SIG-M5 (cell line): Measurements from ENCODE around the gene SDK1.

Source experiments
- DNase-seq: peaks from one replicate; lab custom pipeline; 2025; lab: John Stamatoyannopoulos, UW

SDK1 gene

DNA sequence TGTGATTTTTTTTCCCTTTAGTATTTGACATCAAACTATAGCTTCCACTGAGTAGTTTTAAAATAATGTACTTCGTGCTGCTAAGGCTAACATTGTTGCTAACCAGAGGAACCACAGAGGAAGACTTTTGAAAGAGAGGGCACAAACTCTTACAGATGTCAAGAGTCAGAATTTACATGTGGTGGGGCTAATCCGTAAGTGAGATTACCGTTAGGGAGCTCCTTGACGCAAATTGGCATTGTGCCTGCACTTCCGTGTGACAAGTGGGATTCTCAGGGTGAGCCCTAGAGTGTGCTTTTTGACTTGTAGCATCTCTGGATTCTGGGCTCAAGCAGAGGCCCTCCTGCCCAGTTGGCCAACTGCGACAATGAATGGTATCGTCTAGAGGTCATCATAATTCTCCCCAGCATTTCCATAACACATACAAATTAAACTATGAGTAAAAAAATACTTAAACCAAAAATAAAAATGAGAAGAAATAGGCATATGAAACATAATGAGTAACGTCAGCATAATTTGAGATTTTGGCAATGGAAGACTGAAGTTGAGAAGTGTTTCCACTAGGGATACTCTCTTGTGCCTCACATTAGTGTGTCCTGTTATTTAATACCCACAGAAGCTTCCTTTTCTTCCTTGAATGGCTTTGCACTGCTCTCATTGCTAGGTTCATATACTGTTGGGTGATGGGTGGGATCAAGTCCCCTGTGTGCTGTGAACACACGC, 164.0 kb downstream of the SDK1 start:
- no peak for DNase-seq

DNA sequence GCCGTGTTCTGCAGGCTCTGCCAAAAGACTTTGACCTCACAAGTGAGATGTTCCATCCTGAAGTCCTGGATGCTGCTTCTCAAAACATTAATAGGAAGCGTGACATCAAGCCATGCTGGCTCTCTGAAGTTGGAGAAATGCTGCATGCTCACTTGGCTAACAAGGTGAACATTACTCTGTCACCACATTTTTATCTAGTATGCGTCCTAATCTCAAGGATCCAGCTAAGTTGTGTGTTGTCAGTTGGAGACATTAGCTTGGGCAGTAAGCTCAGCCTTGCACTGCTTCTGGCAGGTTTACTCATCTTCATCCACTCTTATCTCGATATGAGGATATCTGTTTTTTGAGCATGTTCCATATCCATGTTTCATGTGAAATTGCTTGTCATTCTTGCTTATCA, 165.2 kb downstream of the SDK1 start:
- DNase-seq: no peak

DNA sequence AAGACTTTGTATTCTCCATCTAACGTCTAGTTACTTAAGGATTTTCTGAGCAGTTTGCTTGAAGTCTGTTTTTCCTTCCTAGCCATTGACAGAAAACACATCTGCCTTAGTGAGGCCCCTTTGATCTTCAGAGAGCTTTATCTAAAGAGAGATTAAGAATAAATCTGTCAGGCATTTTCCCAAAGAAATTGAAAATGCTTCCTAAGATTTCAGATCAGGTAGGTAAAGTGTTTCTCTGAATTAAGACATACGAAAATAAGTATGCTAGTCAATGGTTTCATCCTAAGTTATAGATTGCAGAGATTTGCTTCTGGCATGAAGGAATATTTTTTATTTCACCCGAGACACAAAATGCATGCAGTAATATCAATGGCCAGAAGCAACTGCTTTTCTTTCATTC, 168.6 kb downstream of the SDK1 start:
- no peak for DNase-seq

DNA sequence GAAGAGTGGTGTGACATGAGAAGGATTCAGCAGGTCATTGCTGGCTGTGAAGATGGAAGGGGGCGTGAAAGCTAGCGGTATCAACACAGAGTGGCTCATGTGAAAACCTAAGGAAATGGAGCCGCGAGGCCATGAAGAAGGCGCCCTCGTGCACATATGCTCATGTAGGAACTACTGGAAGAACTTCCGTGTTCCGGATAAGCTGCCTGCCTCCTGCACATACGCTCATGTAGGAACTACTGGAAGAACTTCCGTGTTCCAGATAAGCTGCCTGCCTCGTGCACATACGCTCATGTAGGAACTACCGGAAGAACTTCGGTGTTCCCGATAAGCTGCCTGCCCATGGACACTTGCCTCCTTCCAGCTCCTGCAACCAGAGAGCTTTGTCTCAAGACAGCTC, 179.1 kb downstream of the SDK1 start:
- no peak for DNase-seq

DNA sequence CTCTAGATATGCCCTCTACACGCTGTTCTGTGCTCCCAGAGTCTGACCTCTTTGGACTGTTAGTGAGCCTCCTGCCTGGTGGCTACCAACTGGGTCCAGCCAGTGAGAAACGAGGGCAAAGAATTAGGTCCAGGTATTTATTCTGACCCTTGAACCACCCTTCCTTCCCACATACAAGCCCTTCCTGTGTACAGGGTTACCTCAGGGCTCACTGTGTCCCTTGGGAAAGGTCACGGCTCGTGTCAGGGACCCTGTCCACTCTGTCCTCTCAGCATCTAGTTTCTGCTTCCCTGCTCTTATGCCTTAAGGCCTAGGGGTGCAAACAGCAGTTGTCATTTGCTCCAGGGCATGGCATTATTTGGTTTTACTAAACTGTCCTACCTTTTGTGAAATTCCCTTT, 180.4 kb downstream of the SDK1 start:
- DNase-seq: no peak

DNA sequence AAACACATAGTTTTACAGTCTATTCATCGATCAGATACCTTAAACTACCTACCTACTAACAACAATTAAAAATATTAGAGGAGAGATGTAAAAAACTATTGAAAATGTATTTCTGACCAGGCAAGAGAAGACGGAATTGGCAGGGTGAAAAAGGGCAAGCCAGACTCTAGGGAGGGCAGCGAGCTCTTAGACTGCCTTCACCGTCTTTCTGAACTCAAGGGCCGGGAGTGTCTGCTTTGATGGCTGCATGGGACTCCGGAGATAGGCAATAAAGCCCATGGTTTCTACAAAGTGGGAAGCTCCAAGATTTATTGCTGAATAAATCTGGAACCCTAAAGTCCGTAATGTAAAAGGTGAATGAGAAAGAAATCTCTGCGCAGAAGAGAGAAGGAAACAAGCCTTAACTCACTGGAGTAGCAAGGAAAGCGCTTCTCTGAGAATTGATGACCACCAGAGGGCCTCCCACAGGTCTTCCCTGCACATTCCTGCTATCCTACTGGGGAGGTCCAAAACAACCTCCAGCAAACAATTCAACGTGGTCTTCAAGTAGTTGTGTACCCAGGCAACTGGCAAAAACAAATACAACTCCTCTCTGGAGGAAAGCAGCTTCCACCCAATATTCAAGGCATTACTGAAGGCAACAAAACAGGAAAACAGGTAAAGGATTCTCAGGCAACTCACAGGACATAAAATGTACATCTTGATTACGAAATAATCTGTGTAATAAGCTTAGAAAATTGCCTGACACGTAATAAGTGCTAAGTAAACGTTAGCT, 181.3 kb downstream of the SDK1 start:
- DNase-seq: no peak

DNA sequence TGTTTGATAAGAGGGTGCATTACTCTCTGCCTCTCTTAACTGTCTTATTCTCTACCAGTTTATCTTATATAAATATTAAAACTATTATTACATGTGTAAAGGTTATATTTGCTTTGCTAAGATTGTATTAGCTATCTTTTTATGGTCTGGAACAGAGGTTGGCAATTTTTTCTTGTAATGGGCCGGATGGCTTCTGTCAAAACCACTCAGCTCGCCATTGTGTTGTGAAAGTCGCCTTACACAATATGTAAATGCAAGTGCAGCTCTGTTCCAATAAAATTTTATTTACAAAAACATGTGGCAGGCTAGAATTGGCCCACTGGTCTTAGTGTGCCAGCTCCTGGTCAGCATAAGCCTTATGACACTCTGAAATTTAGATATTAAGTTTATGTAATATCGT, 185.8 kb downstream of the SDK1 start:
- DNase-seq: no peak

DNA sequence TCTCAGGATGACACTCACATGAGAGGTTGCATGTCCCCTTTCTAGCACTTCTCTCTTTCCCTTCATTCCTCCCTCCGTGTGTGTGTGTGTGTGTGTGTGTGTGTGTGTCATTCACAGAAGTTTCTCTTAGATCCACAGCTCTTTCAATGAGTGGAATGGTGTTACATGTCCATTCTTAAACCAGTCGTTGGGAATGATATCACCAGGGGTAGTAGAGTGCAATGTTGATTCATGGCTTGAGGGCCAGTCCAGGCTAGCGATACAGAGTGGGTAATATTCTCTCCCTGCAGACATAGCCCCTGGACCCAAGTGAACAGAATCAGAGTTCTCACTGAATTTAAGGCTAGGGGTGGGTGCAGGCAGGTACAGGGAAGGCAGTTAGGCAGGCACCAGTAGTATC, 187.8 kb downstream of the SDK1 start:
- DNase-seq: no peak

DNA sequence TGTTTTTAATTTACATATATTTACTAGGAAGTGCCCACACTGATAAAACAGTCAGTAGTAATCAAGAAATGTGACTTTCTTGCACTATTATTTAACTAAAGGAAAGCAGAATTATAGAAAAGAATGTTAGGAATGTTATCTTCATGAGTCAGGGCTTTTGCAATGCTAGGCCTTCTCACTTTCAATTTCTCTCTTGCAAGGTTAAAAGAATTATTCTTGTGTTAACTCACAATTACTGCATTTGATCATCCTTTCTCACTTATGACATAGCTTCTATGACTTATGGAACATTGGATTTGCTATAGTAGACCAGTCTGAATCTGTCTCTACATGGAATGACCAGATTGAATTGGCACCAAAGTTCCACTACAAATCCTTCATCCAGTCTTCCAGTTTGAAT, 192.4 kb downstream of the SDK1 start:
- DNase-seq: no peak

DNA sequence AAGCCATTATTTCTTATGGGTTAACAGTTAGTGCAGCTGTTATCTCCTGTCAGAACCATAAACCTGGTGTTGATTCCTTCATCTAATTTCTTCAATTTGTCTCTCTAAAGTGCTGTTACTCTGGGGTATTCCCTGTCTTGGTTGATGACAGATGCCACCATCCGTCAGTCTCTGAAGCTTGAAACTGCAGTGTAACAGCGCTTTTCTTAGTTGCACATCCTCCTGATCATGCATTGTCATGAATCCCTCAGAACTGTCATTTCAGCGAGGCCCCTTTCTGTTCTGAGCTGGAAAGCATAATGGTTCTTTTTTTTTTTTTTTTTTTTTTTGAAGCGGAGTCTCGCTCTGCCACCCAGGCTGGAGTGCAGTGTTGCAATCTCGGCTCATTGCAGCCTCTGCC, 193.9 kb downstream of the SDK1 start:
- no peak for DNase-seq

DNA sequence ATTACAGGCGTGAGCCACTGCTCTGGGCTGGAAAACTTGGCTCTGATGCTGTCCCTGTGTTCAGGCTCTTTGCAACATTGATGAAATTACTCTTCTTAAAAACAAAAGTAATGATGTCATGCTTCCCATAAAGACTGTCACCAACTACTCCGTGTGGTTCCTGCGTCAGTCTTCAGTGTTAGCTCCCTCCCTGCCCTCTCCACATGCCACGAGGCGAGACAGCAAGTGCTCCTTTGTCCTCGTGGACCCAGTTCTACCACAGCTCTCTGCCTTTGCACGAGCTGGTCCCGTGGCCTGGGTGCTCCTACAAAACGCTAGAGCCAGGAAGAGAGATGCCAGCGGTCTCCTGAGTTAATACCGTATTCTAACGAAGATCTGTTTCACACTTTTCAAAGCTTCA, 194.5 kb downstream of the SDK1 start:
- no peak for DNase-seq

DNA sequence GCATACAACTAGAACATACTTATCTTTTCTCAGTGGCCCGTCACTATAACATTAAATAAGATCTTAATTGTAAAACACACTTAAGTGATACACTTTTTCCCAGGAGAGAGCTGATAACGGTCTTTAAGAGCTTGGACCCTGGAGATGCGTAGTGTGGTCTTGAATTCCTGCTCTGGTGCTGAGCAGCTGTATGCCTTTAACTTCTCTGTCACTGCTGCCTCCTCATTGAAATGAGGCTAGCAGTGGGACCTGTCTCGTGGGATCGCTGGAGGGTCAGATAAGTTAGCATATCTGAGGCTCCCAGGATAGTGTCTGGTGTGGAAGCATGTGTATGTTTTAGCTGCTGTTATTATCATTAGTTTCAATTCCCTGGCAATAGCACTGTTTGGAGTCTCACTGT, 194.9 kb downstream of the SDK1 start:
- no peak for DNase-seq

DNA sequence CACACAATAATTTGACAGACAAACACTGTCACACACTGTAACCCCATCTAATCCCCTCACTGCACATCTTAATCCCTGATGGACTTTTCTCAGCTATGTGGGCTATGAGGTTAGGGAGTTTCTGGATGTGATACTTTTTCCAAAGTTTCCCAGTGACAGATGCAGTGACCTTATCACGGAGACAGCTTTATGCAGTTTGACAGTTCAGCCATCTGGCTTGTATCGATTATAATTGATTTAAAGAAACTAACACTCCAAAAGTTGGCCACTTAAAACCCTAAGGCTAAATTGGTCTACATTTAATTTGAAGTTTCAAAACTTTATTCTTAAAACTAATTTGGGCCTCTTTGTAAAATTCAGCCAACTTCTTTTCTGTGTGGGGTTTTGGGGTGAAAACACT, 196.7 kb downstream of the SDK1 start:
- no peak for DNase-seq

DNA sequence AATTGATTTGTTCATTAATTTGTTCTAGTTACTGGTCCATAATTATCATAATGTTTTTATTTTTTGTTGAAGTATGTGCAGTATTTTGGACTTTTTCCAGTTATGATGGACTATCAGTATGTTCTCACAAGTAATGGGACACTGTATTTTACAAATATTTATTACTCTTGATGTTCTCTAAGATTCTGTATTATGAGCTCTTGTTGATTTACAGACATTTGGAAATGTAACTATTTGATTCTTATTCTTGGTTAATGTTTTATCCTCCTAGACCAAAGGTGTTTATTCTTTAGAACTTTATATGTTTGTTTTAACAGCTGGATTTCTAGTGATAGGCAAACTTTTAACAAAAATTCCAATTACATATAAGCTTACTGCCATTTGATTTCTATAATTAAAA, 200.6 kb downstream of the SDK1 start:
- DNase-seq: no peak

DNA sequence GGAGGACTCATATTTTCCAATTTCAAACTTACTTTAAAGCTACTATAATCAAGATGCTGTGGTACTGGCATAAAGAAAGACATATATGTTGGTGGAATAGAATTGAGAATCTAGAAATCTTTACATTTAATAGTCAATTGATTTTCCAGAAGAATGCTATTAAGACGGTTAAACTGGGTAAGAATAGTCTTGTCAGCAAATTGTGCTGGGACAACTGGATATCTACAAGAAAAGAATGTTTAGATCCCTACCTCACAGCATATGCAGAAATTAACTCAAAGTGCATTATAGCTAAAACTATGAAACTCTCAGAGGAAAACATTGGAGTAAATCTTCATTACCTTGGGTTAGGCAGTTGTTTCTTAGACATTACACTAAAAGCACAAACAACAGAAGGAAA, 203.3 kb downstream of the SDK1 start:
- no peak for DNase-seq

DNA sequence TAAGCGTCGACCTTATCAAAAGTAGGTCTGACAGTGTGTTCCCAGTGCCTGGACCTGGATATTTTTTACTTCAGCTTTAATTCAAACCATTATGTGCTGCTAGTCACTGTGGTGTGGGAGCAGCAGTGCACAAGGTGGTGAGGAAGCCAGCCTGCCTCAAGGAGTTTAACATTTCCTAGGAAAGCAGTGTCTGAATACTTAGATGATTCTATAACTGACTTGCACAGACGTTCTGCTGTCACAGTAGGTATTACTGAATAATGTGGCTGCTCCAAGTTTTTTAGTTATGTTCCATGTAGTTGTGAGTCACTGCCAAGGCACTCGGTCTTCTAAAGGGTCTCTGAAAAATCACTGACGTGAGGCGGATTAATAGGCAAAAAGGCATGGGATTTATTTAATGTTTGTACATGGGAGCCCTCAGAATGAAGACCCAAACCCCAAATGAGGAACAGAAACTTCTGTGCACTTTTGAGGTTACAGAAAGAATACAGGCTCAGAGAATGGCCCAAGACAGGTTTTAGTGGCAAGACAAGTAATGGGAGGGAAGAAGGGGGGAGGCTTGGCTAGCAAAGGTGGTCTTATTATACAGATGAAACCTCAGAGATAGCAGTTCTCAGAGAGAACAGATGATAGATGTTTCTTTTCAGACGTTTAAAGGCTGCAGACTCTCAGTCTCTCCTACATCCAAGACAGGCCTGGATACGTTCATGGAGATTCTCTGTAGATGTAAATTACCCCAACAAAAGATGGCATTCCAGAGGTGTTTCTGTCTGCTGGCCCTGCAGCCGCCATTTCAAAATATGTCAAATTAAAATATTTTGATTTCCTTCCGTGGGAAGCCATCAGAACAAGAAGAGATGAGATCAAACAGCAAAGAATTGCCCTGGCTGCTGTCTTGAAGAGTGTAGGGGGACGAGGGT, 209.3 kb downstream of the SDK1 start:
- DNase-seq: no peak

DNA sequence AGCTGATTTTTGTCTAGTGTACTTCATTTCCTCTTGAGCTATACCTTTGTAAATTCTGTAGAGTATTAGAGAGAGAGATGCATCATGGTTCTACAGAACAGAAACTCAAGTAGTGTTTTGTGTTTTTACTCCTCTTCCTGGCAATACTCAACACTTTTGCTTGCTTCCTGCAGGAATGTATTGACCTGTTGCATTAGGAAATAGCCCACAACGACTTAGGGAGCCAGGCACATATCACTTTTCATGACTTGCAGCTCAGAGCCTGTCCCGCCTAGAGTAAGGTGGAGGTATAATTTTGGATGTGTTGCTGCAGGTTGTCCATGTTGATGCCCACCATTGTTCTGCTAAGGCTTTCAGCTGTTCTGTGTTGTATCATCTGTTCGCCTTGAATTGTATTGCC, 216.3 kb downstream of the SDK1 start:
- no peak for DNase-seq

DNA sequence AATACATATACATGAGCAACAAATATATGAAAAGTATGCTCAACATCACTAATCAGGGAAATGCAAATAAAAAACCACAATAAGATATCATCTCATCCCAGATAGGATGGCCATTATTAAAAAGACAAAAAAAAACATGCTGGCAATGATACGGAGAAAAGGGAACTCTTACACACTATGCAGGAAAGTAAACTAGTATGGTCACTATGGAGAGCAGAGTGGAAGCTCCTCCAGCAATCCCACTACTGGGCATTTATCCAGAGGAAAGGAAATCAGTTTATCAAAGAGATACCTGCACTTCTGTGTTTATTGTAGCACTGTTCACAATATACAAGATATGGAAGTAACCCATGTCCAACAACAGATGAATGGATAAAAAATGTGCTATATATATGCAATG, 217.5 kb downstream of the SDK1 start:
- no peak for DNase-seq

DNA sequence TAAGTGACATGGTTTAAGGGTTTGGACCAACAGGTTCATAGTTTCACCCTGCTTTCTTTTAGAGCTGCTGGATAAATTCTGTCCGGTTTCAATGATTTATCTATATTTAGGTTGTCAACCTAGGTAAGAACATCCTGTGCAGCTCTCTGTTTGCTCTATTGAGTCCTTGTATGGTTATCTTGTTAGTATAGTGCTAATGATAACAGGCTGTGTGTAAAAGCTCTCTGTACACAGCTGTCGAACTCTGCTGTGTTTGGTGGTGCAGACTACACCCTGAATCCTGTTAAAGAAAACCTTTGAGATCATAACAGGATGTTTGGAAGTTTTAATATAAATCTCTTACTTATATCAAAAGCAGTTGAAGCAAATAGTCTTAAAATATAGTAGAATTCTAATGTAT, 219.2 kb downstream of the SDK1 start:
- DNase-seq: no peak

DNA sequence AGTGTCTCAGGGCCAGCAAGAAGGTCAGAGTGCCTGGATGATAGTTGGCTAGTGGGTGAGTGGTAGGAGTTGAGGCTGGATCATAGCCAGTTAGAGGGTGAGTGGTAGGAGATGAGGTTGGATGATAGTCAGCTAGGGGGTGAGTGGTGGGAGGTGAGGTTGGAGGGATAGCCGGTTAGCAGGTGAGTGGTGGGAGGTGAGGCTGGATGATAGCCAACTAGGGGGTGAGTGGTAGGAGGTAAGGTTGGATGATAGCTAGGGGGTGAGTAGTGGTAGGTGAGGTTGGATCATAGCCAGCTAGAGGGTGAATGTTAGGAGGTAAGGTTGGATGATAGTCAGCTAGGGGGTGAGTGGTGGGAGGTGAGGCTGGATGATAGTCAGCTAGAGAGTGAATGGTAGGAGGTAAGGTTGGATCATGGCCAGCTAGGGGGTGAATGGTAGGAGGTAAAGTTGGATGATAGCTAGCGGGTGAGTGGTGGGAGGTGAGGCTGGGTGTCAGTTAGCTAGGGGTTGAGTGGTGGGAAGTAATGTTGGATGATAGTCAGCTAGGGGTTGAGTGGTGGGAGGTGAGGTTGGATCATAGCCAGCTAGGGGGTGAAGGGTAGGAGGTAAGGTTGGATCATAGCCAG, 226.6 kb downstream of the SDK1 start:
- no peak for DNase-seq

DNA sequence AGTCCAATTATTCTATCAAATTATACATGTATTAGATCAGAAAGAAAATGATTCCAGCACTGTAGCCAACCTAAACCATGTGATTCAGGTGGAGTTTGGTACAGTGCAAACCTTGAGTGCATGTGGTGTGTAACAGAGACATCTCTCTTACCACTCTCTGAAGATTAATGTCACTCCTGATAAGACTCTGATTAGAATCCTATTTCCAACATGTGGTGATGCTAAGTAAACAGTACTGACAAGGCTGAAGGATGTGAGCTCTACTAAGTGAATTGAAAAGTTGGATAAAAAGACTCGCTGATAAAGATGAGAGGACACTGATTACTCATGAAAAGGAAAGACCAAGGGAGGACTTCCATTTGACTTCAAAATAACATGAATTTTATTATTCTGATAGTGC, 232.0 kb downstream of the SDK1 start:
- no peak for DNase-seq

DNA sequence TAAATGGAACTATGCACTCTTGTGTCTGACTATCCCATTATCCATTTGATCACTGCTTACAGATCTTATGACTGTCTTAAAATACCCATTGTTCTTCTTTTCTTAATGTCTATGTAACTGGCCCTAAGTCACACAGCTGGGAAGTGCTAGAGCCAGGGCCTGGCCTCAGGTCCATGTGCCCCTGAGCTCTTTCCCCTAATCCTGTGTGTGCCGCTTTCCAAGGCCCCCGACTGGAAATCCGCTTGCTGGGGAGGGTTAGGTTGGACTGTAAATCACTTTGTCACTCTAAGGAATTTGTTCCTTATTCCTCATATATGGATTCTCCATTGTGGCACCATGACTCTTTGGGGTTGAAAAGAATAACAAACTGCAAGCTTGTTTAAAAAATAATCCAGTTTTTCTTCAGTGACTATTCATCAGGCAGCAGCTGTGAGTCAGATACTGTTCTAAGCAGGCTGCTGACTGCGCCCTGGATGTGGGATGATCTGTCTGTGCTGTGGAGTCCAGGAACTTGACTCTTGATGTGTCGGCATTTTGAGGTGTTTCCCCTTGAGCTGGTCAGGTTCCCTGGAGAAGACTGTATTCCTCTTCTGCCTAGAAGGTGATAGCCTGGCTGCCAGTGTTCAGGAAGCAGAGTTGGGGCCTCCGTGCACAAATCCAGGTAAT, 236.3 kb downstream of the SDK1 start:
- DNase-seq: no peak
